ENCODE data around the gene ACOXL. TPM values are rescaled to one million over a fixed set of nuclear protein-coding genes. Genes with fewer than 3 reads are reported as not detected.

The ACOXL gene
- total RNA-seq, 3 donors from 2014 or later = 0.24 to 0.32 (median 0.30) TPM

GRCh38 chr2:111028720-111029119 is 296.3 kb downstream of the ACOXL start:
- ATAC-seq = no peak
- Mint-ChIP-seq H3K36me3 (ENCODE audit: insufficient read depth) (no peaks in the 10 kb centered on the region), H3K4me3 (no peak overlapping the region), H3K27me3 (ENCODE audit: low read depth) (peaks cover 37% of the 10 kb centered on the region), H3K9me3 (peaks cover 5% of the 10 kb centered on the region), H3K4me1 (ENCODE audit: low read depth) (no peaks in the 10 kb centered on the region)
- no peak for DNase-seq

- H3K9me3 Mint-ChIP-seq = peaks cover 5% of the 10 kb centered on the region
These were observed 297.0 kb downstream of the ACOXL start for GRCh38 chr2:111029181-111029927.

GRCh38 chr2:111030260-111030891 is 298.0 kb downstream of the ACOXL start:
- peaks cover 5% of the 10 kb centered on the region for H3K9me3 Mint-ChIP-seq
- no peak for DNase-seq
- ATAC-seq = no peak
- peaks cover 44% of the 10 kb centered on the region for H3K27me3 Mint-ChIP-seq (ENCODE audit: low read depth)
- H3K36me3 Mint-ChIP-seq (ENCODE audit: insufficient read depth) = no peaks in the 10 kb centered on the region
- H3K4me3 Mint-ChIP-seq = no peak overlapping the region
- no peaks in the 10 kb centered on the region for H3K4me1 Mint-ChIP-seq (ENCODE audit: low read depth)

More at GRCh38 chr2:111029181-111029927, 297.0 kb downstream of the ACOXL start:
- no peaks in the 10 kb centered on the region for H3K36me3 Mint-ChIP-seq (ENCODE audit: insufficient read depth)
- H3K4me3 Mint-ChIP-seq = no peak overlapping the region
- peaks cover 38% of the 10 kb centered on the region for H3K27me3 Mint-ChIP-seq (ENCODE audit: low read depth)
- ATAC-seq (no peak), DNase-seq (no peak)
- H3K4me1 Mint-ChIP-seq (ENCODE audit: low read depth) = no peaks in the 10 kb centered on the region

GRCh38 chr2:111030945-111031344 is 298.6 kb downstream of the ACOXL start:
- Mint-ChIP-seq H3K4me3 (no peak overlapping the region), H3K36me3 (ENCODE audit: insufficient read depth) (no peaks in the 10 kb centered on the region), H3K27me3 (ENCODE audit: low read depth) (peaks cover 44% of the 10 kb centered on the region), H3K9me3 (peaks cover 5% of the 10 kb centered on the region), H3K4me1 (ENCODE audit: low read depth) (no peaks in the 10 kb centered on the region)
- DNase-seq (no peak), ATAC-seq (no peak)

GRCh38 chr2:111031546-111032478 is 299.4 kb downstream of the ACOXL start:
- H3K4me1 Mint-ChIP-seq (ENCODE audit: low read depth) = peaks cover 2% of the 10 kb centered on the region
- peaks cover 5% of the 10 kb centered on the region for H3K9me3 Mint-ChIP-seq
- peaks cover 39% of the 10 kb centered on the region for H3K27me3 Mint-ChIP-seq (ENCODE audit: low read depth)
- no peak overlapping the region for H3K4me3 Mint-ChIP-seq
- DNase-seq (no peak), ATAC-seq (no peak)
- no peaks in the 10 kb centered on the region for H3K36me3 Mint-ChIP-seq (ENCODE audit: insufficient read depth)

GRCh38 chr2:111032721-111033429 is 300.5 kb downstream of the ACOXL start:
- DNase-seq (no peak), ATAC-seq (peak; percentile 62 to 67)
- Mint-ChIP-seq H3K27me3 (ENCODE audit: low read depth) (peaks cover 46% of the 10 kb centered on the region), H3K9me3 (peaks cover 5% of the 10 kb centered on the region), H3K36me3 (ENCODE audit: insufficient read depth) (no peaks in the 10 kb centered on the region), H3K4me1 (ENCODE audit: low read depth) (peaks cover 2% of the 10 kb centered on the region), H3K4me3 (no peak overlapping the region)

GRCh38 chr2:111034146-111034545 is 301.8 kb downstream of the ACOXL start:
- no peaks in the 10 kb centered on the region for H3K36me3 Mint-ChIP-seq (ENCODE audit: insufficient read depth)
- DNase-seq = no peak
- ATAC-seq = no peak
- H3K4me3 Mint-ChIP-seq = no peak overlapping the region
- peaks cover 2% of the 10 kb centered on the region for H3K4me1 Mint-ChIP-seq (ENCODE audit: low read depth)
- H3K9me3 Mint-ChIP-seq = no peaks in the 10 kb centered on the region
- peaks cover 43% of the 10 kb centered on the region for H3K27me3 Mint-ChIP-seq (ENCODE audit: low read depth)

GRCh38 chr2:111034606-111035005 is 302.2 kb downstream of the ACOXL start:
- ATAC-seq = no peak
- no peaks in the 10 kb centered on the region for H3K9me3 Mint-ChIP-seq

GRCh38 chr2:111035830-111036441 is 303.6 kb downstream of the ACOXL start:
- peaks cover 49% of the 10 kb centered on the region for H3K27me3 Mint-ChIP-seq (ENCODE audit: low read depth)
- no peaks in the 10 kb centered on the region for H3K36me3 Mint-ChIP-seq (ENCODE audit: insufficient read depth)
- DNase-seq = no peak
- peaks cover 2% of the 10 kb centered on the region for H3K4me1 Mint-ChIP-seq (ENCODE audit: low read depth)
- no peaks in the 10 kb centered on the region for H3K9me3 Mint-ChIP-seq
- peak; percentile 13 to 25 for ATAC-seq
- H3K4me3 Mint-ChIP-seq = no peak overlapping the region

More at GRCh38 chr2:111034606-111035005, 302.2 kb downstream of the ACOXL start:
- no peak for DNase-seq
- no peaks in the 10 kb centered on the region for H3K36me3 Mint-ChIP-seq (ENCODE audit: insufficient read depth)
- H3K4me1 Mint-ChIP-seq (ENCODE audit: low read depth) = peaks cover 2% of the 10 kb centered on the region
- H3K4me3 Mint-ChIP-seq = no peak overlapping the region
- peaks cover 43% of the 10 kb centered on the region for H3K27me3 Mint-ChIP-seq (ENCODE audit: low read depth)

- Mint-ChIP-seq H3K27me3 (ENCODE audit: low read depth) (peaks cover 47% of the 10 kb centered on the region), H3K36me3 (ENCODE audit: insufficient read depth) (no peaks in the 10 kb centered on the region), H3K4me3 (no peak overlapping the region), H3K9me3 (no peaks in the 10 kb centered on the region), H3K4me1 (ENCODE audit: low read depth) (peaks cover 3% of the 10 kb centered on the region)
- ATAC-seq (peak in 1 of 2 donors; percentile 53), DNase-seq (no peak)
These were observed 304.8 kb downstream of the ACOXL start for GRCh38 chr2:111037128-111037527.

GRCh38 chr2:111039628-111040383 is 307.4 kb downstream of the ACOXL start:
- Mint-ChIP-seq H3K9me3 (no peaks in the 10 kb centered on the region), H3K4me1 (ENCODE audit: low read depth) (peaks cover 17% of the 10 kb centered on the region), H3K4me3 (no peak overlapping the region), H3K27me3 (ENCODE audit: low read depth) (peaks cover 40% of the 10 kb centered on the region), H3K36me3 (ENCODE audit: insufficient read depth) (no peaks in the 10 kb centered on the region)
- DNase-seq (no peak), ATAC-seq (no peak)

GRCh38 chr2:111041398-111042202 is 309.2 kb downstream of the ACOXL start:
- no peak overlapping the region for H3K4me3 Mint-ChIP-seq
- H3K4me1 Mint-ChIP-seq (ENCODE audit: low read depth) = peaks cover 16% of the 10 kb centered on the region
- no peak for DNase-seq
- H3K36me3 Mint-ChIP-seq (ENCODE audit: insufficient read depth) = no peaks in the 10 kb centered on the region
- ATAC-seq = no peak
- H3K9me3 Mint-ChIP-seq = peaks cover 4% of the 10 kb centered on the region
- peaks cover 40% of the 10 kb centered on the region for H3K27me3 Mint-ChIP-seq (ENCODE audit: low read depth)

All from activated T-cell treated with anti-CD3 and anti-CD28 coated beads, Interleukin-2, amount 50 U/mL, for 4 hours (primary cell).